HG03432 (cell line): ENCODE results near the gene RBM47.

ENCODE experiments used
- ATAC-seq: cut with Tn5 transposase; IDR thresholded peaks from one replicate; pipeline ENCODE4 v1.9.1; 2021; ENCODE audit warnings: mild to moderate bottlenecking, moderate library complexity; ENCODE audit not compliant: unreplicated experiment

The RBM47 gene

GRCh38 chr4:40592034-40592433 lies 37.6 kb downstream of the RBM47 start:
- no peak for ATAC-seq

GRCh38 chr4:40587826-40588225 lies 41.8 kb downstream of the RBM47 start:
- no peak for ATAC-seq

- ATAC-seq = no peak
Observed at GRCh38 chr4:40587351-40587750, 42.3 kb downstream of the RBM47 start.

GRCh38 chr4:40586729-40587128 lies 42.9 kb downstream of the RBM47 start:
- ATAC-seq = no peak

- ATAC-seq = no peak
Observed at GRCh38 chr4:40586034-40586433, 43.6 kb downstream of the RBM47 start.

GRCh38 chr4:40585201-40585799 lies 44.4 kb downstream of the RBM47 start:
- no peak for ATAC-seq

- no peak for ATAC-seq
Observed at GRCh38 chr4:40584517-40585141, 45.0 kb downstream of the RBM47 start.

- no peak for ATAC-seq
Observed at GRCh38 chr4:40583850-40584439, 45.7 kb downstream of the RBM47 start.

GRCh38 chr4:40582413-40582812 lies 47.3 kb downstream of the RBM47 start:
- no peak for ATAC-seq

GRCh38 chr4:40581254-40582140 lies 48.2 kb downstream of the RBM47 start:
- ATAC-seq = no peak

GRCh38 chr4:40579983-40580382 lies 49.7 kb downstream of the RBM47 start:
- no peak for ATAC-seq

GRCh38 chr4:40577588-40578253 lies 51.9 kb downstream of the RBM47 start:
- ATAC-seq = no peak

- ATAC-seq = peak; percentile 72
Observed at GRCh38 chr4:40576651-40577480, 52.8 kb downstream of the RBM47 start.

- no peak for ATAC-seq
Observed at GRCh38 chr4:40575846-40576245, 53.8 kb downstream of the RBM47 start.

GRCh38 chr4:40573593-40574311 lies 55.9 kb downstream of the RBM47 start:
- ATAC-seq = no peak

GRCh38 chr4:40572692-40573310 lies 56.9 kb downstream of the RBM47 start:
- no peak for ATAC-seq

GRCh38 chr4:40571208-40571607 lies 58.5 kb downstream of the RBM47 start:
- ATAC-seq = no peak

- no peak for ATAC-seq
Observed at GRCh38 chr4:40570348-40571077, 59.2 kb downstream of the RBM47 start.
